HepG2 (cell line): Measurements from ENCODE around the gene OR5L1. TPM values are rescaled to one million over a fixed set of nuclear protein-coding genes. Genes with fewer than 3 reads are reported as not detected.

ENCODE experiments used
- ATAC-seq: fragments of 200-7000 bp; cut with Tn5 transposase; 3 replicates; pipeline ENCODE4 v1.9.1; 2020; ENCODE audit warnings: mild to moderate bottlenecking, moderate library complexity
- Bru-seq: library from RNA; stranded (reverse); fragments of 400-500 nt; gene quantifications from one replicate; lab custom pipeline; 2021; lab: Mats Ljungman, UMichigan
- BruChase-seq, 2 experiments: library from RNA; stranded (reverse); fragments of 400-500 nt; gene quantifications; one replicate each; lab custom pipeline; 2021; lab: Mats Ljungman, UMichigan
- BruUV-seq: library from RNA; stranded (reverse); fragments of 400-500 nt; replicated peaks from 2 replicates; lab custom pipeline; 2021; lab: Mats Ljungman, UMichigan
- CTCF ChIA-PET: fragments of 300-600 bp; formaldehyde crosslinking; extraction: SDS; loops from one replicate; lab custom pipeline; 2021; ENCODE audit warnings: low total read pairs, inconsistent platforms, low intra/inter-chr PET ratio; lab: Yijun Ruan, JAX
- POLR2A ChIA-PET: fragments of 350-600 bp; sonication (Branson Sonifier 250); formaldehyde crosslinking; loops from one replicate; lab custom pipeline; 2020; ENCODE audit warnings: antibody characterized with exemption, inconsistent platforms; lab: Yijun Ruan, JAX
- DNase-seq: peaks from one replicate; pipeline ENCODE4 v3.0.0-alpha.2; 2015; ENCODE audit warnings: low spot score
- FAIRE-seq: peaks from 3 replicates; lab custom pipeline; 2011; peaks lifted over from hg19 to GRCh38; lab: Jason Lieb, UNC
- H2AFZ ChIP-seq: one replicate; pipeline ENCODE4 v1.6.1; 2011; ENCODE audit warnings: low read length, inconsistent platforms
- H3K27ac ChIP-seq: fragments of 300-600 bp; 3 replicates; pipeline ENCODE4 v1.8.0; 2011; ENCODE audit warnings: mixed run types, mild to moderate bottlenecking, mixed read lengths, low read length, inconsistent platforms; ENCODE audit not compliant: insufficient read depth; ENCODE audit errors: extremely low read length
- H3K27me3 ChIP-seq, 2 experiments: fragments of 200-600 bp in 1 of 2; 2 replicates in 1 of 2; 3 replicates in 1 of 2; pipeline versions ENCODE4 v1.6.0 to v1.8.0; 2011; ENCODE audit warnings: low read length in 2 of 2, mild to moderate bottlenecking in 2 of 2, moderate library complexity in 2 of 2, inconsistent platforms in 1 of 2; ENCODE audit not compliant: insufficient read depth in 2 of 2, control insufficient read depth in 1 of 2
- H3K36me3 ChIP-seq, 2 experiments: fragments of 200-600 bp in 1 of 2; replicated peaks in 1 of 2; 2 replicates in 1 of 2; 3 replicates in 1 of 2; pipeline versions ENCODE4 v1.5.1 to v1.8.0; 2011; ENCODE audit warnings: low read length in 2 of 2, inconsistent platforms in 1 of 2; ENCODE audit not compliant: insufficient read depth in 2 of 2, control insufficient read depth in 1 of 2
- H3K4me1 ChIP-seq: 2 replicates; pipeline ENCODE4 v1.5.1; 2012; ENCODE audit warnings: low read length, inconsistent platforms; ENCODE audit not compliant: insufficient read depth
- H3K4me2 ChIP-seq: 2 replicates; pipeline ENCODE4 v1.6.0; 2011; ENCODE audit warnings: low read depth, low read length, inconsistent platforms
- H3K4me3 ChIP-seq, 3 experiments: fragments of 200-600 bp in 1 of 3; sonication (generic), shearing (Covaris generic) in 1 of 3; replicated peaks in 1 of 3; 2 replicates each; pipeline ENCODE4 v1.5.1; 2011 to 2016; ENCODE audit warnings: low read length in 3 of 3, inconsistent platforms in 2 of 3, low read depth in 2 of 3, mild to moderate bottlenecking in 2 of 3, control low read depth in 1 of 3, mixed read lengths in 1 of 3; ENCODE audit not compliant: insufficient read depth in 1 of 3
- H3K79me2 ChIP-seq: one replicate; pipeline ENCODE4 v1.6.1; 2011; ENCODE audit warnings: low read length, inconsistent platforms; ENCODE audit not compliant: insufficient read depth
- H3K9ac ChIP-seq: 2 replicates; pipeline ENCODE4 v1.6.0; 2011; ENCODE audit warnings: mild to moderate bottlenecking, low read depth, low read length, inconsistent platforms; ENCODE audit not compliant: insufficient read depth
- H3K9me3 ChIP-seq: 2 replicates; pipeline ENCODE4 v1.5.1; 2012; ENCODE audit warnings: mild to moderate bottlenecking, low read length
- H4K20me1 ChIP-seq: 2 replicates; pipeline ENCODE4 v1.6.0; 2011; ENCODE audit warnings: inconsistent platforms, mild to moderate bottlenecking, low read length, moderate library complexity; ENCODE audit not compliant: insufficient read depth
- CSRNP1 ChIP-seq: sonication (generic); formaldehyde crosslinking; IDR thresholded peaks from 2 replicates; pipeline ENCODE4 v1.8.1; 2023; ENCODE audit warnings: mild to moderate bottlenecking, missing genetic modification reagents
- MIXL1 ChIP-seq: IDR thresholded peaks from 2 replicates; pipeline ENCODE4 v1.6.1; 2016
- NFE2L1 ChIP-seq: sonication (generic); formaldehyde crosslinking; IDR thresholded peaks from 2 replicates; pipeline ENCODE4 v1.4.0; 2020; ENCODE audit warnings: missing genetic modification reagents, mild to moderate bottlenecking, borderline replicate concordance
- NFE2L2 ChIP-seq: fragments of 150-350 bp; IDR thresholded peaks from 2 replicates; pipeline ENCODE4 v1.6.1; 2014; ENCODE audit warnings: low read length
- NFYC ChIP-seq: IDR thresholded peaks from 2 replicates; pipeline ENCODE4 v1.6.1; 2016; ENCODE audit warnings: missing genetic modification reagents, missing compliant biosample characterization
- RFX5 ChIP-seq: IDR thresholded peaks from 2 replicates; pipeline ENCODE4 v1.6.1; 2011; ENCODE audit warnings: low read depth, low read length, improper control_type of control experiment
- SIN3B ChIP-seq: fragments of 150-350 bp; IDR thresholded peaks from 2 replicates; pipeline ENCODE4 v1.6.1; 2014; ENCODE audit warnings: low read length
- ZBTB46 ChIP-seq: sonication (generic); formaldehyde crosslinking; IDR thresholded peaks from 2 replicates; pipeline ENCODE4 v1.4.0; 2020; ENCODE audit warnings: mild to moderate bottlenecking, missing genetic modification reagents, borderline replicate concordance
- ZKSCAN5 ChIP-seq: sonication (generic); formaldehyde crosslinking; IDR thresholded peaks from 2 replicates; pipeline ENCODE4 v1.5.1; 2020; ENCODE audit warnings: mild to moderate bottlenecking, missing genetic modification reagents
- ZMYM2 ChIP-seq: sonication (generic); formaldehyde crosslinking; IDR thresholded peaks from 2 replicates; pipeline ENCODE4 v1.8.0; 2022; ENCODE audit warnings: mild to moderate bottlenecking, missing genetic modification reagents
- ZNF337 ChIP-seq: sonication (generic); formaldehyde crosslinking; IDR thresholded peaks from 2 replicates; pipeline ENCODE4 v1.5.1; 2020; ENCODE audit warnings: missing genetic modification reagents, low read depth, mild to moderate bottlenecking, borderline replicate concordance
- ZNF44 ChIP-seq: sonication (generic); formaldehyde crosslinking; IDR thresholded peaks from 2 replicates; pipeline ENCODE4 v1.5.1; 2020; ENCODE audit warnings: mild to moderate bottlenecking, missing genetic modification reagents
- WGBS: methylation state at CpG from one replicate; pipeline ENCODE4 v1.1.6; 2017; ENCODE audit warnings: low lambda C conversion rate; 5-methylcytosine and 5-hydroxymethylcytosine counted together
- in situ Hi-C: cut with HindIII; loops from 2 replicates; pipeline ENCODE4 v1.10.0; 2017; ENCODE audit warnings: low pct_unique_long_range_greater_than_20kb; ENCODE audit not compliant: extremely low pct_ligation_motif_present
- intact Hi-C: fragments of 100-400 bp; cut with micrococcal nuclease; formaldehyde crosslinking; loops from one replicate; pipeline ENCODE4 v1.10.0; 2022; ENCODE audit not compliant: unreplicated experiment
- long read RNA-seq, 2 experiments: library from RNA in 1 of 2; library from polyadenylated mRNA in 1 of 2; stranded (forward) in 1 of 2; unstranded in 1 of 2; transcript quantifications; one replicate each; pipeline ENCODE4 v2.0.0, GENCODE V29; 2019 to 2022
- polyA minus RNA-seq, 3 experiments: library from RNA; depleted of rRNA, polyadenylated mRNA; stranded (reverse); fragments of >200 nt; gene quantifications; 2 replicates each; pipeline ENCODE4 v1.2.3, GENCODE V29; 2011; ENCODE audit warnings: low replicate concordance in 1 of 3
- polyA plus RNA-seq, 8 experiments: library from polyadenylated mRNA; depleted of rRNA in 3 of 8; stranded (reverse) in 7 of 8; unstranded in 1 of 8; fragments of >200 nt; fragmentation: Illumina TruSeq in 4 of 8; extraction: Trizol in 4 of 8; gene quantifications; 2 replicates each; pipeline versions ENCODE4 v1.2.1 to v1.2.3, GENCODE V29; 2011 to 2016; ENCODE audit warnings: low read depth in 4 of 8, missing spikeins in 1 of 8, mixed read lengths in 1 of 8; ENCODE audit not compliant: insufficient read depth in 1 of 8
- total RNA-seq, 5 experiments: library from RNA; depleted of rRNA; stranded (reverse); fragments of >200 nt; fragmentation: Illumina TruSeq; extraction: Trizol; gene quantifications; 2 replicates each; pipeline ENCODE4 v1.2.3, GENCODE V29; 2016; ENCODE audit warnings: low read depth in 1 of 5
- TF ChIP-seq, protein P1 (sequence below): sonication (generic); formaldehyde crosslinking; IDR thresholded peaks from 2 replicates; pipeline ENCODE4 v1.4.0; 2020; ENCODE audit warnings: missing genetic modification reagents; ENCODE audit errors: not compliant biosample characterization
- TF ChIP-seq, protein P2 (sequence below): sonication (generic); formaldehyde crosslinking; IDR thresholded peaks from 2 replicates; pipeline ENCODE4 v1.5.1; 2020; ENCODE audit warnings: mild to moderate bottlenecking, missing genetic modification reagents, borderline replicate concordance
- TF ChIP-seq, protein P3 (sequence below): sonication (generic); formaldehyde crosslinking; IDR thresholded peaks from 2 replicates; pipeline ENCODE4 v1.5.0; 2020; ENCODE audit warnings: mild to moderate bottlenecking, low read depth, missing genetic modification reagents, borderline replicate concordance

OR5L1 gene
- not detected in 2 replicates for total RNA-seq (2016; rRNA removed; fragmentation: Illumina TruSeq; extraction: Trizol)
- total RNA-seq (2016; cell fraction: cytosol; rRNA removed; fragmentation: Illumina TruSeq; extraction: Trizol; ENCODE audit: low read depth) = not detected in 2 replicates
- not detected in 2 replicates for total RNA-seq (2016; cell fraction: insoluble cytoplasmic fraction; rRNA removed; fragmentation: Illumina TruSeq; extraction: Trizol)
- not detected in 2 replicates for total RNA-seq (2016; cell fraction: membrane; rRNA removed; fragmentation: Illumina TruSeq; extraction: Trizol)
- not detected in 2 replicates for total RNA-seq (2016; cell fraction: nucleus; rRNA removed; fragmentation: Illumina TruSeq; extraction: Trizol)
- not detected in 2 replicates for polyA plus RNA-seq (2011; rRNA removed)
- not detected in 2 replicates for polyA plus RNA-seq (2011; cell fraction: cytosol; rRNA removed)
- not detected in 2 replicates for polyA plus RNA-seq (2011; cell fraction: nucleus; rRNA removed)
- not detected in 2 replicates for polyA plus RNA-seq (2012)
- not detected in 2 replicates for polyA plus RNA-seq (2016; cell fraction: cytosol; fragmentation: Illumina TruSeq; extraction: Trizol; ENCODE audit: low read depth)
- polyA plus RNA-seq (2016; cell fraction: insoluble cytoplasmic fraction; fragmentation: Illumina TruSeq; extraction: Trizol; ENCODE audit: low read depth) = not detected in 2 replicates
- polyA plus RNA-seq (2016; cell fraction: membrane; fragmentation: Illumina TruSeq; extraction: Trizol; ENCODE audit: low read depth) = not detected in 2 replicates
- not detected in 2 replicates for polyA plus RNA-seq (2016; cell fraction: nucleus; fragmentation: Illumina TruSeq; extraction: Trizol; ENCODE audit: insufficient read depth, low read depth)
- polyA minus RNA-seq (2011; rRNA and poly(A)+ RNA removed; ENCODE audit: low replicate concordance) = not detected in 2 replicates
- not detected in 2 replicates for polyA minus RNA-seq (2011; cell fraction: cytosol; rRNA and poly(A)+ RNA removed)
- polyA minus RNA-seq (2011; cell fraction: nucleus; rRNA and poly(A)+ RNA removed) = not detected in 2 replicates
- Bru-seq, nascent RNA = not detected
- not detected for BruChase-seq, experiment 1, labeled RNA remaining after a 6-hour chase
- BruChase-seq, experiment 2, labeled RNA remaining after a 2-hour chase = not detected
- long read RNA-seq, experiment 1 = 0 reads
- long read RNA-seq, experiment 2 = 0 reads

- DNase-seq = no peak
- no peak for ATAC-seq
- intact Hi-C loops = no loop called here
- Histone ChIP-seq H3K4me1 (no peaks in the 10 kb centered on the region), H3K79me2 (no peaks in the 10 kb centered on the region), H3K36me3 (no peaks in the 10 kb centered on the region), H3K27me3 (no peaks in the 10 kb centered on the region), H3K9ac (no peak within 1 kb of the TSS), H3K27ac (no peak within 1 kb of the TSS), H4K20me1 (no peaks in the 10 kb centered on the region), H3K4me3 (no peak within 1 kb of the TSS), H3K4me2 (no peak within 1 kb of the TSS), H3K9me3 (peaks cover 43% of the 10 kb centered on the region), H2AFZ (no peak within 1 kb of the TSS)
- TF ChIP-seq, protein P1, sequence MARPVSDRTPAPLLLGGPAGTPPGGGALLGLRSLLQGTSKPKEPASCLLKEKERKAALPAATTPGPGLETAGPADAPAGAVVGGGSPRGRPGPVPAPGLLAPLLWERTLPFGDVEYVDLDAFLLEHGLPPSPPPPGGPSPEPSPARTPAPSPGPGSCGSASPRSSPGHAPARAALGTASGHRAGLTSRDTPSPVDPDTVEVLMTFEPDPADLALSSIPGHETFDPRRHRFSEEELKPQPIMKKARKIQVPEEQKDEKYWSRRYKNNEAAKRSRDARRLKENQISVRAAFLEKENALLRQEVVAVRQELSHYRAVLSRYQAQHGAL (CRISPR knock-in tag) = no peak
- TF ChIP-seq ZNF44 (CRISPR knock-in tag) (no peak), RFX5 (no peak), SIN3B (no peak), NFE2L1 (CRISPR knock-in tag) (no peak), ZMYM2 (CRISPR knock-in tag) (no peak), NFE2L2 (no peak), ZKSCAN5 (CRISPR knock-in tag) (no peak), ZNF337 (CRISPR knock-in tag) (no peak), NFYC (no peak), MIXL1 (CRISPR knock-in tag) (no peak), ZBTB46 (CRISPR knock-in tag) (no peak), CSRNP1 (CRISPR knock-in tag) (no peak)
- TF ChIP-seq, protein P2, sequence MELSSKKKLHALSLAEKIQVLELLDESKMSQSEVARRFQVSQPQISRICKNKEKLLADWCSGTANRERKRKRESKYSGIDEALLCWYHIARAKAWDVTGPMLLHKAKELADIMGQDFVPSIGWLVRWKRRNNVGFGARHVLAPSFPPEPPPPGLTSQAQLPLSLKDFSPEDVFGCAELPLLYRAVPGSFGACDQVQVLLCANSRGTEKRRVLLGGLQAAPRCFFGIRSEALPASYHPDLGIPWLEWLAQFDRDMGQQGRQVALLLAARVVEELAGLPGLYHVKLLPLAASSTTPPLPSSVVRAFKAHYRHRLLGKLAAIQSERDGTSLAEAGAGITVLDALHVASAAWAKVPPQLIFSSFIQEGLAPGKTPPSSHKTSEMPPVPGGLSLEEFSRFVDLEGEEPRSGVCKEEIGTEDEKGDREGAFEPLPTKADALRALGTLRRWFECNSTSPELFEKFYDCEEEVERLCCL (CRISPR knock-in tag) = no peak
- TF ChIP-seq, protein P3, sequence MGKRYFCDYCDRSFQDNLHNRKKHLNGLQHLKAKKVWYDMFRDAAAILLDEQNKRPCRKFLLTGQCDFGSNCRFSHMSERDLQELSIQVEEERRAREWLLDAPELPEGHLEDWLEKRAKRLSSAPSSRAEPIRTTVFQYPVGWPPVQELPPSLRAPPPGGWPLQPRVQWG (CRISPR knock-in tag) = no peak
- BruUV-seq = no TSS peak
- in situ Hi-C loops = no loop called here
- 27% methylated on average over 1 of the region's 1 CpG for WGBS
- POLR2A ChIA-PET = no interaction called here
- CTCF ChIA-PET = no interaction called here
- no peak for FAIRE-seq
Measured at GRCh38 chr11:55811067-55811466, at the start of gene OR5L1. Gene OR5L1, plus strand, starts transcription at chr11:55811367. Its CDS starts 100 bp downstream, at chr11:55811467.
